DMS53 (cell line): Measurements from ENCODE around the gene PLGRKT.

Source experiments
- DNase-seq: peaks from one replicate; lab custom pipeline; 2025; lab: John Stamatoyannopoulos, UW

Gene PLGRKT

DNA sequence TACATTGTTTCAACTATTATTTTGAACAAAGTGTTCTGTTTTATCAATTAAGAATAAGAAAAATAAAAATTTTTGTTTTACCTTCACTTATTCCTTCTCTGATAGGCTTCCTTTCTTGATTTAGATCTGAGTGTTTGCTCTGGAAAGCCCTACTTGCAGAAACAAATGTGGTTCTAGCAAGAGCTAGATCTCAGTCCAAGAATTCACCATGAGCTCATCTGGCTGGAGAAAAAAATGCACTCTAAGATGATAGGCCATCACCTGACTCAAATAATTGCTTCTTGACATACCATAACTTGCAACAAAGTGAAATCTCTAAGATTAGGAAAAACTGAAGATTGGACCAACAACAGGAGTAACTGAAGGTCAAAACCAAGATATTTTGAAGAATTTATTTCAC is 126.9 kb downstream of the PLGRKT start:
- no peak for DNase-seq
